GM19099 (cell line): ENCODE results near the gene TBX2.

Experiments used
- POLR2A ChIP-seq: IDR thresholded peaks from 3 replicates; pipeline ENCODE4 v1.6.1; 2011; ENCODE audit warnings: low read depth; ENCODE audit not compliant: insufficient read length; ENCODE audit errors: extremely low read depth

Gene TBX2

GRCh38 chr17:61455324-61456060 is 55.8 kb downstream of the TBX2 start:
- no peak for TF ChIP-seq POLR2A

GRCh38 chr17:61456061-61456681 is 56.5 kb downstream of the TBX2 start:
- TF ChIP-seq POLR2A, result no peak

- no peak for TF ChIP-seq POLR2A
Measured at GRCh38 chr17:61456688-61457225, 57.1 kb downstream of the TBX2 start.

GRCh38 chr17:61457226-61457983 is 57.8 kb downstream of the TBX2 start:
- no peak for TF ChIP-seq POLR2A

- no peak for TF ChIP-seq POLR2A
Measured at GRCh38 chr17:61458000-61458399, 58.4 kb downstream of the TBX2 start.

- no peak for TF ChIP-seq POLR2A
Measured at GRCh38 chr17:61458421-61459141, 58.9 kb downstream of the TBX2 start.
